ENCODE results near the gene BMP10. TPM values are rescaled to one million over a fixed set of nuclear protein-coding genes. Genes with fewer than 3 reads are reported as not detected.

The BMP10 gene, protein sequence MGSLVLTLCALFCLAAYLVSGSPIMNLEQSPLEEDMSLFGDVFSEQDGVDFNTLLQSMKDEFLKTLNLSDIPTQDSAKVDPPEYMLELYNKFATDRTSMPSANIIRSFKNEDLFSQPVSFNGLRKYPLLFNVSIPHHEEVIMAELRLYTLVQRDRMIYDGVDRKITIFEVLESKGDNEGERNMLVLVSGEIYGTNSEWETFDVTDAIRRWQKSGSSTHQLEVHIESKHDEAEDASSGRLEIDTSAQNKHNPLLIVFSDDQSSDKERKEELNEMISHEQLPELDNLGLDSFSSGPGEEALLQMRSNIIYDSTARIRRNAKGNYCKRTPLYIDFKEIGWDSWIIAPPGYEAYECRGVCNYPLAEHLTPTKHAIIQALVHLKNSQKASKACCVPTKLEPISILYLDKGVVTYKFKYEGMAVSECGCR
- not detected for total RNA-seq

DNA sequence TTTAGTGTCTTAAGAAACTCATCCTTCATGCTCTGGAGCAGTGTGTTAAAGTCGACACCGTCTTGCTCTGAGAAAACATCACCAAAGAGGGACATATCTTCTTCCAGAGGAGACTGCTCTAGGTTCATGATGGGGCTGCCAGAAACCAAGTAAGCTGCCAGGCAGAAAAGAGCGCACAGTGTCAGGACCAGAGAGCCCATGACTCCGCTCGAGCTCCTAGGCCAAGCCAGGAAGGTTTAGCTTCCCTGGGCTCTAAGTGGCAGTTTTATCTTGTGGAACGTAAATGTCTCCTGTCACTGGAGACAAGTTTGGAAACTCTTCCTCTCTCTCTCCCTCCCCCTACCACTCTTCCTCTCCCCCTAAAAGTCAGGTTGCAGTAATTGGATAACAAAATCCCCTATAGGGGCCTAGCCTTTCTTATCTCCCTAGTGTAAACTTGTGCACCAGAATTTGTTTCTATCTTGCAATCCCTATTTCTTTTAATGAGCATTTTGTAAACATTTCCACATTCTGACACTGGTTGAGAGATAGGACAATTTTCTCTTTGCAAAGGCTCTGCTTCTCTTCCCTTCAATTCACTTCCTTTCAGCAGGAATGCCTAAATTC, at the start of gene BMP10:
Gene BMP10, minus strand, starts transcription at position 239 of the 606 bp plus-strand sequence. Its CDS starts 39 bp downstream, at position 200.
- TF ChIP-seq, protein P1, sequence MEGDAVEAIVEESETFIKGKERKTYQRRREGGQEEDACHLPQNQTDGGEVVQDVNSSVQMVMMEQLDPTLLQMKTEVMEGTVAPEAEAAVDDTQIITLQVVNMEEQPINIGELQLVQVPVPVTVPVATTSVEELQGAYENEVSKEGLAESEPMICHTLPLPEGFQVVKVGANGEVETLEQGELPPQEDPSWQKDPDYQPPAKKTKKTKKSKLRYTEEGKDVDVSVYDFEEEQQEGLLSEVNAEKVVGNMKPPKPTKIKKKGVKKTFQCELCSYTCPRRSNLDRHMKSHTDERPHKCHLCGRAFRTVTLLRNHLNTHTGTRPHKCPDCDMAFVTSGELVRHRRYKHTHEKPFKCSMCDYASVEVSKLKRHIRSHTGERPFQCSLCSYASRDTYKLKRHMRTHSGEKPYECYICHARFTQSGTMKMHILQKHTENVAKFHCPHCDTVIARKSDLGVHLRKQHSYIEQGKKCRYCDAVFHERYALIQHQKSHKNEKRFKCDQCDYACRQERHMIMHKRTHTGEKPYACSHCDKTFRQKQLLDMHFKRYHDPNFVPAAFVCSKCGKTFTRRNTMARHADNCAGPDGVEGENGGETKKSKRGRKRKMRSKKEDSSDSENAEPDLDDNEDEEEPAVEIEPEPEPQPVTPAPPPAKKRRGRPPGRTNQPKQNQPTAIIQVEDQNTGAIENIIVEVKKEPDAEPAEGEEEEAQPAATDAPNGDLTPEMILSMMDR (IDR thresholded peaks at IDR 0.05) = no peak
- ATAC-seq (ENCODE audit: low FRiP score) (no peak), DNase-seq (ENCODE audit: low spot score) (no peak)

GRCh38 chr2:68920481-68921170, 49.4 kb upstream of the BMP10 start:
- ATAC-seq (ENCODE audit: low FRiP score) = no peak

DNA sequence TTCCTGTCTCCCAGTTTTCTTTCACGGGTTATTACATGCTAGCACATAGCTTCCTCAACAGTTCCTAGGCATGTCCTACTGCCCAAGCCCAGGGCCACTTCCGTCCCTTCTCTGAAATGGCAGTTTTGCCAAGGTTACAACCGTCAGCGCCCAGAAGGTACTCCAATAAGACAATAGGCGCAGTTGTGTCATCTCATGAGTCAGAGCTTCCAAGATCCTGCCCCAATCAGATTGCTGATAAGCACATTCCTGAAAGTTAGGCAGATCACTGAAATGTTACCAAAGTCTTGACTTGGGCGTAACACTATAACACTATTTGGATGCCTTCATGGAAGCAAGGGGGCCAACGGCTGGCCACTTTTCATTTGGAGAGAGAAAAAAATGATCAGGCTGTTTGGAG, 47.3 kb upstream of the BMP10 start:
- DNase-seq (ENCODE audit: low spot score) (no peak), ATAC-seq (ENCODE audit: low FRiP score) (no peak)
- TF ChIP-seq, protein P1 (IDR thresholded peaks at IDR 0.05) = no peak

More at GRCh38 chr2:68920481-68921170, 49.4 kb upstream of the BMP10 start:
- DNase-seq (ENCODE audit: low spot score) = no peak
- TF ChIP-seq, protein P1 (IDR thresholded peaks at IDR 0.05) = no peak

GRCh38 chr2:68917034-68917718, 46.0 kb upstream of the BMP10 start:
- TF ChIP-seq, protein P1 (IDR thresholded peaks at IDR 0.05) = no peak
- ATAC-seq (ENCODE audit: low FRiP score) (no peak), DNase-seq (ENCODE audit: low spot score) (no peak)

GRCh38 chr2:68916226-68916625, 45.0 kb upstream of the BMP10 start:
- TF ChIP-seq, protein P1 (IDR thresholded peaks at IDR 0.05) = no peak
- ATAC-seq (ENCODE audit: low FRiP score) = no peak
- DNase-seq (ENCODE audit: low spot score) = no peak

- DNase-seq (ENCODE audit: low spot score) = no peak
- TF ChIP-seq, protein P1 (IDR thresholded peaks at IDR 0.05) = no peak
- no peak for ATAC-seq (ENCODE audit: low FRiP score)
Measured at GRCh38 chr2:68915393-68915792, 44.2 kb upstream of the BMP10 start.

All from omental fat pad (tissue), 4 donors.